Subcutaneous adipose tissue (tissue), 4 donors: ENCODE measurements around the gene AADAT. TPM values are rescaled to one million over a fixed set of nuclear protein-coding genes. Genes with fewer than 3 reads are reported as not detected.

Source experiments
- small RNA-seq: library from RNA; depleted of rRNA; stranded (forward); fragments of <200 nt; gene quantifications from one replicate; pipeline ENCODE3, GENCODE V24; 2016
- total RNA-seq, 4 donors: library from RNA; depleted of rRNA; stranded (reverse); fragments of >200 nt; gene quantifications; one replicate each; pipeline ENCODE4 v1.1.0, GENCODE V29; 2016
- TF ChIP-seq, protein P1 (sequence below): fragments of 450-650 bp; IDR thresholded peaks from one replicate; pipeline ENCODE4 v1.5.1; 2016; ENCODE audit warnings: low read depth, mild to moderate bottlenecking, control low read depth, antibody characterized with exemption, moderate library complexity

AADAT gene
- total RNA-seq, 4 donors from 2014 or later, result 4.1 to 8.8 (median 5.6) TPM

- TF ChIP-seq, protein P1, sequence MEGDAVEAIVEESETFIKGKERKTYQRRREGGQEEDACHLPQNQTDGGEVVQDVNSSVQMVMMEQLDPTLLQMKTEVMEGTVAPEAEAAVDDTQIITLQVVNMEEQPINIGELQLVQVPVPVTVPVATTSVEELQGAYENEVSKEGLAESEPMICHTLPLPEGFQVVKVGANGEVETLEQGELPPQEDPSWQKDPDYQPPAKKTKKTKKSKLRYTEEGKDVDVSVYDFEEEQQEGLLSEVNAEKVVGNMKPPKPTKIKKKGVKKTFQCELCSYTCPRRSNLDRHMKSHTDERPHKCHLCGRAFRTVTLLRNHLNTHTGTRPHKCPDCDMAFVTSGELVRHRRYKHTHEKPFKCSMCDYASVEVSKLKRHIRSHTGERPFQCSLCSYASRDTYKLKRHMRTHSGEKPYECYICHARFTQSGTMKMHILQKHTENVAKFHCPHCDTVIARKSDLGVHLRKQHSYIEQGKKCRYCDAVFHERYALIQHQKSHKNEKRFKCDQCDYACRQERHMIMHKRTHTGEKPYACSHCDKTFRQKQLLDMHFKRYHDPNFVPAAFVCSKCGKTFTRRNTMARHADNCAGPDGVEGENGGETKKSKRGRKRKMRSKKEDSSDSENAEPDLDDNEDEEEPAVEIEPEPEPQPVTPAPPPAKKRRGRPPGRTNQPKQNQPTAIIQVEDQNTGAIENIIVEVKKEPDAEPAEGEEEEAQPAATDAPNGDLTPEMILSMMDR, result no peak
Measured at GRCh38 chr4:170014359-170015011, 75.3 kb downstream of the AADAT start.

DNA sequence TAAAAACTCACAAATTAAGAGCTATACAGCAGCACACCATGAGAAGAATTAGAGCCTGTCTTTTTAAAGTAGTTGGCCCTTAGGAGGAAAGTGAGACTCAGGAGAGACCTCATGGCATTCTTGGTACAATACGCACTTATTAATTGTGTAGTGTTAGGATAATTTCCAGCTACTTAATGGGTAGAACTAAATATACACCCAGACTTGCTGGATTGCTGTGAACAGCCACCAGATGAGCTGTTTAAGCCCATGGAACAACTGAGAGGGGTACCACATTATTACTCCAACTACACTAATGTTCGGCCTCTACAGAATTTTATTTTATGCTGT, 77.2 kb downstream of the AADAT start:
- TF ChIP-seq, protein P1, result no peak

- TF ChIP-seq, protein P1, result no peak
Measured at GRCh38 chr4:170011921-170012628, 77.7 kb downstream of the AADAT start.

Small RNA genes lying within 50 kb of the gene (small RNA-seq; reads per million reads assigned to genes)
- not detected for gene APOBEC3AP1

Other genes with a start within 250 kb of the AADAT start
- 10 to 100 TPM in 1 of 4 donors, 1 to 10 TPM in 3; 1.9 to 10.1 (median 3.3) TPM for gene MFAP3L, start 63.6 kb downstream of the AADAT start, total RNA-seq